Astrocyte (in vitro differentiated cells and primary cell): Measurements from ENCODE around the gene VAPA.

Source experiments
- EZH2 ChIP-seq: IDR thresholded peaks from 2 replicates; pipeline ENCODE4 v1.6.1; 2012; ENCODE audit warnings: mild to moderate bottlenecking, low read length, inconsistent platforms; ENCODE audit not compliant: insufficient read depth
- TF ChIP-seq, protein P1 (sequence below): IDR thresholded peaks from 2 replicates; pipeline ENCODE4 v1.5.1; 2011; ENCODE audit warnings: low read depth, mild to moderate bottlenecking, inconsistent platforms, low read length, moderate library complexity; ENCODE audit not compliant: insufficient read depth

DNA sequence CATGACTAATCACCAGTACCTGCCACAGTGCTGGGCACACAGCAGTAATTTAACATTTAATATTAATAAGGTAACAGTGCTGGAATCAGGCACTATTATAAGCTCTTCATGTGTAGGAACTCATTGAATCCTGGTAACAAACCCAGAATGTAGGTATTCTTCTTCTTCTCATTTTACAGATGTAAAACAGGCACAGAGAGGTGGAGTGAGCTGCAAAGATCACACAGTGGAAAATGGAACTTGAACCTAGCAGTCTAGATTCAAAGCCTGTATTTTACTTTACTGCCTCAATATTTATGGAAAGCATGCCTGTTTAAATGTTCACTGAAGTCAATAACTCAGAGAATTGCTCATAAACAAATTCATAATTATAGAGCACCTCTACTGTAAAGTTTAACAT, 3.7 kb upstream of the VAPA start:
- TF ChIP-seq, protein P1, sequence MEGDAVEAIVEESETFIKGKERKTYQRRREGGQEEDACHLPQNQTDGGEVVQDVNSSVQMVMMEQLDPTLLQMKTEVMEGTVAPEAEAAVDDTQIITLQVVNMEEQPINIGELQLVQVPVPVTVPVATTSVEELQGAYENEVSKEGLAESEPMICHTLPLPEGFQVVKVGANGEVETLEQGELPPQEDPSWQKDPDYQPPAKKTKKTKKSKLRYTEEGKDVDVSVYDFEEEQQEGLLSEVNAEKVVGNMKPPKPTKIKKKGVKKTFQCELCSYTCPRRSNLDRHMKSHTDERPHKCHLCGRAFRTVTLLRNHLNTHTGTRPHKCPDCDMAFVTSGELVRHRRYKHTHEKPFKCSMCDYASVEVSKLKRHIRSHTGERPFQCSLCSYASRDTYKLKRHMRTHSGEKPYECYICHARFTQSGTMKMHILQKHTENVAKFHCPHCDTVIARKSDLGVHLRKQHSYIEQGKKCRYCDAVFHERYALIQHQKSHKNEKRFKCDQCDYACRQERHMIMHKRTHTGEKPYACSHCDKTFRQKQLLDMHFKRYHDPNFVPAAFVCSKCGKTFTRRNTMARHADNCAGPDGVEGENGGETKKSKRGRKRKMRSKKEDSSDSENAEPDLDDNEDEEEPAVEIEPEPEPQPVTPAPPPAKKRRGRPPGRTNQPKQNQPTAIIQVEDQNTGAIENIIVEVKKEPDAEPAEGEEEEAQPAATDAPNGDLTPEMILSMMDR: no peak
- TF ChIP-seq EZH2: no peak
